HEK293 (cell line): ENCODE data around the gene GALNT13.

Experiments used
- CTCF ChIA-PET: fragments of 350-600 bp; formaldehyde crosslinking; extraction: SDS; loops from one replicate; lab custom pipeline; 2021; ENCODE audit warnings: antibody characterized with exemption; lab: Yijun Ruan, JAX
- POLR2A ChIA-PET: fragments of 300-600 bp; formaldehyde crosslinking; extraction: SDS; loops from one replicate; lab custom pipeline; 2020; ENCODE audit warnings: antibody characterized with exemption, inconsistent platforms; lab: Yijun Ruan, JAX
- H3K27ac ChIP-seq: fragments of 200-500 bp; sonication (Bioruptor generic); 2 replicates; pipeline ENCODE4 v1.5.1; 2014; ENCODE audit warnings: low read depth, low read length, control low read depth, inconsistent platforms; ENCODE audit errors: extremely low read depth
- H3K36me3 ChIP-seq, 2 experiments: fragments of 200-500 bp in 1 of 2; sonication (Bioruptor generic) in 1 of 2; 1 replicate in 1 of 2; 2 replicates in 1 of 2; pipeline ENCODE4 v1.5.1; 2014 to 2017; ENCODE audit warnings: inconsistent platforms in 2 of 2, low read length in 2 of 2; ENCODE audit not compliant: control insufficient read depth in 2 of 2, insufficient read depth in 1 of 2
- H3K4me1 ChIP-seq: fragments of 200-500 bp; sonication (Bioruptor generic); 2 replicates; pipeline ENCODE4 v1.5.1; 2014; ENCODE audit warnings: mild to moderate bottlenecking, low read length, inconsistent platforms; ENCODE audit not compliant: control insufficient read depth, insufficient read depth
- H3K4me3 ChIP-seq: 2 replicates; pipeline ENCODE4 v1.5.1; 2011; ENCODE audit warnings: low read depth, mild to moderate bottlenecking, control low read depth, low read length, moderate library complexity
- H3K9me3 ChIP-seq: fragments of 200-500 bp; sonication (Bioruptor generic); 2 replicates; pipeline ENCODE4 v1.5.1; 2014; ENCODE audit warnings: low read depth, low read length, inconsistent platforms; ENCODE audit not compliant: control insufficient read depth, insufficient read depth
- GLI4 ChIP-seq: fragments of 450-650 bp; formaldehyde crosslinking; IDR thresholded peaks from 2 replicates; pipeline ENCODE4 v1.5.1; 2016; ENCODE audit warnings: missing biosample characterization, missing genetic modification characterization
- KLF7 ChIP-seq: fragments of 450-650 bp; formaldehyde crosslinking; IDR thresholded peaks from 2 replicates; pipeline ENCODE4 v1.5.1; 2016; ENCODE audit warnings: missing biosample characterization, missing genetic modification characterization, borderline replicate concordance
- OSR2 ChIP-seq: fragments of 450-650 bp; formaldehyde crosslinking; IDR thresholded peaks from 2 replicates; pipeline ENCODE4 v1.5.1; 2016; ENCODE audit warnings: missing biosample characterization, missing genetic modification characterization
- SCRT1 ChIP-seq: fragments of 450-650 bp; formaldehyde crosslinking; IDR thresholded peaks from 2 replicates; pipeline ENCODE4 v1.5.1; 2016; ENCODE audit warnings: missing biosample characterization, missing genetic modification characterization, borderline replicate concordance
- SCRT2 ChIP-seq: fragments of 450-650 bp; formaldehyde crosslinking; IDR thresholded peaks from 2 replicates; pipeline ENCODE4 v1.5.1; 2016; ENCODE audit warnings: missing biosample characterization, missing genetic modification characterization
- ZFP3 ChIP-seq: fragments of 450-650 bp; formaldehyde crosslinking; IDR thresholded peaks from 2 replicates; pipeline ENCODE4 v1.5.1; 2016; ENCODE audit warnings: low read depth, missing biosample characterization, missing genetic modification characterization
- ZNF133 ChIP-seq: fragments of 450-650 bp; formaldehyde crosslinking; IDR thresholded peaks from 2 replicates; pipeline ENCODE4 v1.5.1; 2016; ENCODE audit warnings: missing biosample characterization, missing genetic modification characterization
- ZNF157 ChIP-seq: fragments of 450-650 bp; formaldehyde crosslinking; IDR thresholded peaks from 2 replicates; pipeline ENCODE4 v1.5.1; 2016; ENCODE audit warnings: missing biosample characterization, missing genetic modification characterization
- ZNF169 ChIP-seq: fragments of 450-650 bp; formaldehyde crosslinking; IDR thresholded peaks from 2 replicates; pipeline ENCODE4 v1.5.1; 2016; ENCODE audit warnings: missing biosample characterization, missing genetic modification characterization
- ZNF174 ChIP-seq: fragments of 450-650 bp; formaldehyde crosslinking; IDR thresholded peaks from 2 replicates; pipeline ENCODE4 v1.5.0; 2017; ENCODE audit warnings: missing biosample characterization, mild to moderate bottlenecking, missing genetic modification characterization
- ZNF223 ChIP-seq: fragments of 450-650 bp; formaldehyde crosslinking; IDR thresholded peaks from 2 replicates; pipeline ENCODE4 v1.5.1; 2016; ENCODE audit warnings: missing biosample characterization, missing genetic modification characterization
- ZNF24 ChIP-seq: fragments of 450-650 bp; formaldehyde crosslinking; IDR thresholded peaks from 2 replicates; pipeline ENCODE4 v1.5.1; 2016; ENCODE audit warnings: missing biosample characterization, missing genetic modification characterization
- ZNF292 ChIP-seq: fragments of 450-650 bp; formaldehyde crosslinking; IDR thresholded peaks from 2 replicates; pipeline ENCODE4 v1.5.1; 2016; ENCODE audit warnings: low read depth, missing biosample characterization, missing genetic modification characterization, borderline replicate concordance
- ZNF394 ChIP-seq: fragments of 450-650 bp; formaldehyde crosslinking; IDR thresholded peaks from 2 replicates; pipeline ENCODE4 v1.5.1; 2016; ENCODE audit warnings: missing biosample characterization, missing genetic modification characterization, mild to moderate bottlenecking, moderate library complexity, borderline replicate concordance
- ZNF48 ChIP-seq: fragments of 450-650 bp; formaldehyde crosslinking; IDR thresholded peaks from 2 replicates; pipeline ENCODE4 v1.5.1; 2016; ENCODE audit warnings: missing biosample characterization, missing genetic modification characterization
- ZNF501 ChIP-seq: fragments of 450-650 bp; formaldehyde crosslinking; IDR thresholded peaks from 2 replicates; pipeline ENCODE4 v1.5.1; 2016; ENCODE audit warnings: missing biosample characterization, missing genetic modification characterization
- ZNF558 ChIP-seq: fragments of 450-650 bp; formaldehyde crosslinking; IDR thresholded peaks from 2 replicates; pipeline ENCODE4 v1.5.1; 2016; ENCODE audit warnings: missing biosample characterization, missing genetic modification characterization
- ZNF629 ChIP-seq: fragments of 450-650 bp; formaldehyde crosslinking; IDR thresholded peaks from 2 replicates; pipeline ENCODE4 v1.5.1; 2017; ENCODE audit warnings: missing biosample characterization, missing genetic modification characterization
- ZNF707 ChIP-seq: fragments of 450-650 bp; formaldehyde crosslinking; IDR thresholded peaks from 2 replicates; pipeline ENCODE4 v1.5.1; 2016; ENCODE audit warnings: missing biosample characterization, missing genetic modification characterization
- ZNF777 ChIP-seq: fragments of 450-650 bp; formaldehyde crosslinking; IDR thresholded peaks from 2 replicates; pipeline ENCODE4 v1.5.1; 2017; ENCODE audit warnings: missing biosample characterization, missing genetic modification characterization, borderline replicate concordance
- ZSCAN16 ChIP-seq: fragments of 450-650 bp; formaldehyde crosslinking; IDR thresholded peaks from 2 replicates; pipeline ENCODE4 v1.5.1; 2016; ENCODE audit warnings: missing biosample characterization, missing genetic modification characterization
- ZSCAN23 ChIP-seq: fragments of 450-650 bp; formaldehyde crosslinking; IDR thresholded peaks from 2 replicates; pipeline ENCODE4 v1.5.1; 2016; ENCODE audit warnings: missing biosample characterization, missing genetic modification characterization
- TF ChIP-seq, protein P1 (sequence below): fragments of 450-650 bp; formaldehyde crosslinking; optimal IDR thresholded peaks from 2 replicates; pipeline ENCODE3; 2016; ENCODE audit warnings: missing biosample characterization, mild to moderate bottlenecking, missing genetic modification characterization
- TF ChIP-seq, protein P2 (sequence below): fragments of 450-650 bp; formaldehyde crosslinking; IDR thresholded peaks from 2 replicates; pipeline ENCODE4 v1.5.0; 2017; ENCODE audit warnings: missing biosample characterization, missing genetic modification characterization, borderline replicate concordance

Gene GALNT13

DNA sequence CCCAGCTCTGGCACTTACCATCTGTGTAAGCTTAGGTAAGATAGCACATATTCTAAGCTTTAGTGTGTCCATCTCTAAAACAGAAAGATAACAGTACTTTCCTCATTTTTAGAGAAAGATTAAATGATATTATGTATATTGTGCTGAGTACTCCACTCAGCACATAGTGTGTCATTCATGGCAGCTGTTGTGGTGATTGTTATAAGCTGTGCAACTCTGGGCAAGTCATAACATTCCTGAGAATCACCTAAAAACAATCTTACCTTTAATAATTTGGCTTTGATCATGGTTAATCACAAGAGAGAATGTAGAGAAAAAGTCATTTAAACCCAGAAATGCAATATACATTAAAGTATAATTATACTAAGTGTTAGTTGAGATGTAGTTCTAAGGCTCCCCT, 391.5 kb downstream of the GALNT13 start:
- H3K4me3 ChIP-seq: no peak overlapping the region
- CTCF ChIA-PET: no interaction called here
- H3K4me1 ChIP-seq: no peaks in the 10 kb centered on the region
- no peaks in the 10 kb centered on the region for H3K36me3 ChIP-seq
- no peak overlapping the region for H3K27ac ChIP-seq
- TF ChIP-seq ZNF292 (tag by site-specific recombination) (no peak), GLI4 (tag by site-specific recombination) (no peak), SCRT1 (tag by site-specific recombination) (no peak), ZNF558 (tag by site-specific recombination) (no peak), ZNF133 (tag by site-specific recombination) (no peak), ZNF174 (tag by site-specific recombination) (no peak), SCRT2 (tag by site-specific recombination) (no peak), KLF7 (tag by site-specific recombination) (no peak), ZFP3 (no peak), OSR2 (tag by site-specific recombination) (no peak), ZNF707 (tag by site-specific recombination) (no peak), ZNF777 (tag by site-specific recombination) (no peak), ZNF394 (tag by site-specific recombination) (no peak)
- TF ChIP-seq, protein P1, sequence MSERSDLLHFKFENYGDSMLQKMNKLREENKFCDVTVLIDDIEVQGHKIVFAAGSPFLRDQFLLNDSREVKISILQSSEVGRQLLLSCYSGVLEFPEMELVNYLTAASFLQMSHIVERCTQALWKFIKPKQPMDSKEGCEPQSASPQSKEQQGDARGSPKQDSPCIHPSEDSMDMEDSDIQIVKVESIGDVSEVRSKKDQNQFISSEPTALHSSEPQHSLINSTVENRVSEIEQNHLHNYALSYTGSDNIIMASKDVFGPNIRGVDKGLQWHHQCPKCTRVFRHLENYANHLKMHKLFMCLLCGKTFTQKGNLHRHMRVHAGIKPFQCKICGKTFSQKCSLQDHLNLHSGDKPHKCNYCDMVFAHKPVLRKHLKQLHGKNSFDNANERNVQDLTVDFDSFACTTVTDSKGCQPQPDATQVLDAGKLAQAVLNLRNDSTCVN (tag by site-specific recombination): no peak
- TF ChIP-seq, protein P2, sequence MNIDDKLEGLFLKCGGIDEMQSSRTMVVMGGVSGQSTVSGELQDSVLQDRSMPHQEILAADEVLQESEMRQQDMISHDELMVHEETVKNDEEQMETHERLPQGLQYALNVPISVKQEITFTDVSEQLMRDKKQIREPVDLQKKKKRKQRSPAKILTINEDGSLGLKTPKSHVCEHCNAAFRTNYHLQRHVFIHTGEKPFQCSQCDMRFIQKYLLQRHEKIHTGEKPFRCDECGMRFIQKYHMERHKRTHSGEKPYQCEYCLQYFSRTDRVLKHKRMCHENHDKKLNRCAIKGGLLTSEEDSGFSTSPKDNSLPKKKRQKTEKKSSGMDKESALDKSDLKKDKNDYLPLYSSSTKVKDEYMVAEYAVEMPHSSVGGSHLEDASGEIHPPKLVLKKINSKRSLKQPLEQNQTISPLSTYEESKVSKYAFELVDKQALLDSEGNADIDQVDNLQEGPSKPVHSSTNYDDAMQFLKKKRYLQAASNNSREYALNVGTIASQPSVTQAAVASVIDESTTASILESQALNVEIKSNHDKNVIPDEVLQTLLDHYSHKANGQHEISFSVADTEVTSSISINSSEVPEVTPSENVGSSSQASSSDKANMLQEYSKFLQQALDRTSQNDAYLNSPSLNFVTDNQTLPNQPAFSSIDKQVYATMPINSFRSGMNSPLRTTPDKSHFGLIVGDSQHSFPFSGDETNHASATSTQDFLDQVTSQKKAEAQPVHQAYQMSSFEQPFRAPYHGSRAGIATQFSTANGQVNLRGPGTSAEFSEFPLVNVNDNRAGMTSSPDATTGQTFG (tag by site-specific recombination): no peak
- TF ChIP-seq, all 188 proteins: peak for 0
- POLR2A ChIA-PET: no interaction called here
- H3K9me3 ChIP-seq: no peaks in the 10 kb centered on the region

DNA sequence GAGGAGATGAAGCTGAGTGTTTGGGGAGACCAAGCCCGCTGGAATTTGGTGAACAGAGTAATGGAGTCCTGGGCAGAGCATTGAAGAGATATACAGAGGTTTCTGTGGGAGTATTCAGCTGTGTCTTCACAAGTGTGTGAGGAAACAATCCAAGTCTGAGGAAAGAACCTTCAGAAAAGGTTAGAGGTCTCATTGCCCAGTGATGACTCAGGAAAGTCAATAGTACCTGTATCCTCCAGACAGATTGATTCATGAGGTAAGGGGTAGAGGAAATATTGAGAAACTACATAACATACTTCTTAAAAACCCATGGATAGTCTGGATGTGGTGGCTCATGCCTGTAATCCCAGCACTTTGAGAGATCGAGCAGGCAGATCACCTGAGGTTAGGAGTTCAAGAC, 392.3 kb downstream of the GALNT13 start:
- H3K4me1 ChIP-seq: no peaks in the 10 kb centered on the region
- no peaks in the 10 kb centered on the region for H3K9me3 ChIP-seq
- TF ChIP-seq ZNF629 (tag by site-specific recombination) (no peak), ZNF48 (tag by site-specific recombination) (no peak), ZNF223 (no peak), ZSCAN16 (tag by site-specific recombination) (no peak)
- TF ChIP-seq, all 188 proteins: peak for 0
- ChIA-PET CTCF (no interaction called here), POLR2A (no interaction called here)
- H3K4me3 ChIP-seq: no peak overlapping the region
- H3K27ac ChIP-seq: no peak overlapping the region
- H3K36me3 ChIP-seq: no peaks in the 10 kb centered on the region

DNA sequence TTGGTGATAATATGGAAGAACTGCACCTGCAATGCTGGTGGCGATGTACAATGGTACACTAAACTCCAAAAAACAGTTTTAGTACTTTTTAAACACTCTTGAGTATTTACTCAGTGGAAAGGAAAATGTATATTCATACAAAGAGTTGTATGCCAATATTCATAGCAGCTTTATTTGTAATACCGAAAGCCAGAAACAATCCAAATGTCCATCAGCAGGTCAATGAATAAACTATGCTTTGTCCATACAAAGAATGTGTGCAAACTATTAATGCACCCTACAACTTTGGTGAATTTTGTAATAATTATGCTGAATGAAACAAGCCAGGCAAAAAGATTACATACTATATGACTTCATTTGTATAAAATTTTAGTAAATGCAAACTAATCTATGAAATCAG, 396.3 kb downstream of the GALNT13 start:
- Histone ChIP-seq H3K9me3 (no peaks in the 10 kb centered on the region), H3K4me3 (no peak overlapping the region), H3K27ac (no peak overlapping the region), H3K4me1 (no peaks in the 10 kb centered on the region), H3K36me3 (no peaks in the 10 kb centered on the region)
- ChIA-PET CTCF (no interaction called here), POLR2A (no interaction called here)
- TF ChIP-seq ZNF169 (tag by site-specific recombination) (no peak), ZNF24 (tag by site-specific recombination) (no peak), ZNF157 (tag by site-specific recombination) (no peak), ZNF501 (tag by site-specific recombination) (no peak), ZSCAN23 (tag by site-specific recombination) (no peak)
